ENCODE measurements around the gene NHS.

DNA sequence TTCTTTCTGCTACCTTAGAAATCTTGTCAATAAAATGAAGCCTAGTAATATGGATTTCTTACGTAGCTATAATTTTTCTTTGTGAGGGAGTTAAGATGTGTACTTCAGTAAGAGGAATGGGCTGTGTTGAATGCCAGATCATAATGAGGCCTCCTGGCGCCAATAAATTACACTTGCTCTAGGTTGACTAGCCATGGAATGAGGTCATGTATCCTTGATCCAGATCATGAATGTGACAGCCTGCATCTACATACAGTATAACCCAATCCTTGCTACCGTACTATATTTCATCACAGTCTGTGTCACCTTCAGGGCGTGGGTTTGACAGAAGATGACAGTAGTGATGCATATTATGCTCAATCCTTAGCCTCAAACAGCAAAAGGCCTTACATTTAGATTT is 36.2 kb downstream of the NHS start:
- TF ChIP-seq, protein P1, sequence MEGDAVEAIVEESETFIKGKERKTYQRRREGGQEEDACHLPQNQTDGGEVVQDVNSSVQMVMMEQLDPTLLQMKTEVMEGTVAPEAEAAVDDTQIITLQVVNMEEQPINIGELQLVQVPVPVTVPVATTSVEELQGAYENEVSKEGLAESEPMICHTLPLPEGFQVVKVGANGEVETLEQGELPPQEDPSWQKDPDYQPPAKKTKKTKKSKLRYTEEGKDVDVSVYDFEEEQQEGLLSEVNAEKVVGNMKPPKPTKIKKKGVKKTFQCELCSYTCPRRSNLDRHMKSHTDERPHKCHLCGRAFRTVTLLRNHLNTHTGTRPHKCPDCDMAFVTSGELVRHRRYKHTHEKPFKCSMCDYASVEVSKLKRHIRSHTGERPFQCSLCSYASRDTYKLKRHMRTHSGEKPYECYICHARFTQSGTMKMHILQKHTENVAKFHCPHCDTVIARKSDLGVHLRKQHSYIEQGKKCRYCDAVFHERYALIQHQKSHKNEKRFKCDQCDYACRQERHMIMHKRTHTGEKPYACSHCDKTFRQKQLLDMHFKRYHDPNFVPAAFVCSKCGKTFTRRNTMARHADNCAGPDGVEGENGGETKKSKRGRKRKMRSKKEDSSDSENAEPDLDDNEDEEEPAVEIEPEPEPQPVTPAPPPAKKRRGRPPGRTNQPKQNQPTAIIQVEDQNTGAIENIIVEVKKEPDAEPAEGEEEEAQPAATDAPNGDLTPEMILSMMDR (IDR thresholded peaks at IDR 0.05) = no peak
- TF ChIP-seq POLR2A (IDR thresholded peaks at IDR 0.05) = no peak
- no peak for TF ChIP-seq EP300 (IDR thresholded peaks at IDR 0.05)
